Epithelial cell of esophagus (primary cell): Measurements from ENCODE around the gene PTPRA.

Experiments used
- DNase-seq: peaks from one replicate; pipeline ENCODE4 v3.0.0; 2010; ENCODE audit warnings: low read depth
- H3K4me3 ChIP-seq: 2 replicates; pipeline ENCODE4 v1.5.1; 2011; ENCODE audit warnings: mild to moderate bottlenecking, low read length, control low read depth
- CTCF ChIP-seq: IDR thresholded peaks from 2 replicates; pipeline ENCODE4 v1.5.1; 2011; ENCODE audit warnings: low read depth, mild to moderate bottlenecking, low read length, control low read depth, inconsistent platforms; ENCODE audit not compliant: insufficient read depth; ENCODE audit errors: missing control alignments

The PTPRA gene

DNA sequence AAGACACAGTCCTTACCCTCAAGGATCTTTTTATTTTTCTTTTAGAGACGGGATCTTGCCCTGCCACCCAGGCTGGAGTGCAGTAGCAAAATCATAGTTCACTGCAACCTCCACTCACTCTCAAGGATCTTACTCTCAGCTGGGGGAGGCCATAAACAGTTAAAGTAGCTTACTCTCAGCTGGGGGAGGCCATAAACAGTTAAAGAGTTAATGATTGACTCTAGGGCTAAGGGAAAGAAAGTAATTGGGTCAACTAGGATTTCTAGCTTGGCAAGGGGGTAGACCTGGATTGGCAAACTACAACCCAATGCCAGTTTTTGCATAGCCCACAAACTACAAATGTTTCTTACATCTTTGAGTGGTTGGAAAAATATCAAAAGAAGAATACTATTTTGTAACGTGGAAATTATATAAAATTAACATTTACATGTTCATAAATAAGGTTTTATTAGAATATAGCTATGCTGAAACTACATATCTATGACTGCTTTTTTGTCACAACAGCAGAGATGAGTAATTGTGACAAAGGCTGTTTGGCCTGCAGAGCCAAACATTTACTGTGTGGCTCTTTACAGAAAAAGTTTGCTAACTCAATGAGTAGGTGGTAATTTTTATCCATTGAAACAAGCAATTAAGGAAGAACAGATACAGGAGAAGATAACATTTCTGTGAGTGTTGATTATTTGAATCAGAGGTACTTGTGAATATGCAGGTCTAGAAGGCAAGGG is 46.4 kb downstream of the PTPRA start:
- H3K4me3 ChIP-seq, result no peak overlapping the region
- DNase-seq, result no peak
- TF ChIP-seq CTCF, result no peak

- no peak for DNase-seq
- TF ChIP-seq CTCF, result no peak
- H3K4me3 ChIP-seq, result no peak overlapping the region
Observed at GRCh38 chr20:2920473-2920872, 47.2 kb downstream of the PTPRA start.

GRCh38 chr20:2921506-2921905 is 48.2 kb downstream of the PTPRA start:
- H3K4me3 ChIP-seq, result no peak overlapping the region
- no peak for DNase-seq
- TF ChIP-seq CTCF, result no peak

- no peak for TF ChIP-seq CTCF
- peak; percentile 32 for DNase-seq
- no peak overlapping the region for H3K4me3 ChIP-seq
Observed at GRCh38 chr20:2922957-2923356, 49.7 kb downstream of the PTPRA start.

DNA sequence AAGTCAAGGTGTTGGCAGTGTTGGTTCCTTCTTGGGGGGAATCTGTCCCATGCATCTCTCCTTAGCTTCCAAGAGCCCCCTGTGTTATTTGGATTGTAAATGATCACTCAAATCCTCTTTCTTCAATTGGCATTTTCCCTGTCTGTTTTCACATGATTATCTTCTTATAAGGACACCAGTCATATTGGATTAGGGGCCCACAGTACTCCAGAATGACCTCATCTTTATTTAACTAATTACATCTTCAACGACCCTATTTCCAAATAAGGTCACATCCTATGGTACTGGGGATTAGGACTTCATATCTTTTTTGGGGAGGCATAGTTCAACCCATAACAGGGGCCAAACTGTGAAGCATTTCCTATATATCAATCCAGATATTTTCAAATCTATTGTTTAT is 57.3 kb downstream of the PTPRA start:
- H3K4me3 ChIP-seq, result no peak overlapping the region
- no peak for DNase-seq
- TF ChIP-seq CTCF, result no peak

DNA sequence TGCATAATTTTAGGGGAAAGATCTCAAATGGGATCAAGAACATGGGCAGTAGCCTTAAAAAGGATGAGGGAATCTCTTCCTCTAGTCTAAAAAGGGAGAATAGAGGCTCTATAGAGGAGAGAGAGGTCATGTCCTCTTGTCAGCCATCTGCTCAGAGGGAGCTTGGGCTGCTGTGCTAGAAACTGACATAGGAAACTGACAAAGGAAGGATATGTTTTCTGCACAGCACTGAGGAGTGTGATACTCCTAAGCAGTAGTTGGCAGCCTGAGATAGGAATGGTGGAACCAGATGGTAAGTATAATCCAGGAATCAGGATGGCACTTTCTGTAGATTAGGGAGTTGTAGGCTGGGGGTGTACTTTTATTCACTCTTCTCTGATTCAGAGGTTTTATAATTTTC is 59.2 kb downstream of the PTPRA start:
- no peak for TF ChIP-seq CTCF
- H3K4me3 ChIP-seq, result no peak overlapping the region
- no peak for DNase-seq

DNA sequence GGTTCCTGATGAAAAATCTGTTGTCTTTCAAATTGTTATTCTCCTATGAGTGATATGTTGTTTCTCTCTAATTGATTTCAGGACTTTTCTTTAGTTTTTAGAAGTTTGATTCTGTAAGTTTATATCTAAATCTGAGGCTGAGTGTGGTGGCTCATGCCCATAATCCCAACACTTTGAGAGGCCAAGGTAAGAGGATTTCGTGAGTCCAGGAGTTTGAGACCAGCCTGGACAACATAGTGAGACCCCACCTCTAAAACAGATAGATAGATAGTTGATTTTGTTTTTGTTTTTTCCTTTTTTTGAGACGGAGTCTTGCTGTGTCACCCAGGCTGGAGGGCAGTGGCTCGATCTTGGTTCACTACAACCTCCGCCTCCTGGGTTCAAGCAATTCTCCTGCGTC is 64.6 kb downstream of the PTPRA start:
- H3K4me3 ChIP-seq, result no peak overlapping the region
- no peak for DNase-seq
- no peak for TF ChIP-seq CTCF
